H9 (cell line): ENCODE results near the gene AMD1. TPM values are rescaled to one million over a fixed set of nuclear protein-coding genes. Genes with fewer than 3 reads are reported as not detected.

Experiments
- DNase-seq: peaks from one replicate; pipeline ENCODE4 v3.0.0-alpha.2; 2017
- H2AFZ ChIP-seq: one replicate; pipeline ENCODE4 v1.6.1; 2013; ENCODE audit warnings: mild to moderate bottlenecking, low read length, control low read depth, moderate library complexity
- H2AK5ac ChIP-seq: 2 replicates; pipeline ENCODE4 v1.6.1; 2013; ENCODE audit warnings: low read length, control low read depth, mixed read lengths; ENCODE audit not compliant: insufficient read length
- H2BK120ac ChIP-seq: one replicate; pipeline ENCODE4 v1.6.1; 2013; ENCODE audit warnings: low read depth, mild to moderate bottlenecking, low read length, control low read depth, inconsistent platforms; ENCODE audit not compliant: poor library complexity, severe bottlenecking
- H2BK12ac ChIP-seq: 2 replicates; pipeline ENCODE4 v1.6.1; 2013; ENCODE audit warnings: low read length, control low read depth, mixed read lengths, low read depth; ENCODE audit not compliant: insufficient read length
- H2BK15ac ChIP-seq: 2 replicates; pipeline ENCODE4 v1.6.1; 2013; ENCODE audit warnings: low read depth, low read length, control low read depth
- H2BK20ac ChIP-seq: one replicate; pipeline ENCODE4 v1.6.1; 2013; ENCODE audit warnings: low read depth, mild to moderate bottlenecking, low read length, control low read depth, inconsistent platforms; ENCODE audit not compliant: poor library complexity, severe bottlenecking
- H2BK5ac ChIP-seq: 2 replicates; pipeline ENCODE4 v1.6.1; 2013; ENCODE audit warnings: low read length, control low read depth, mixed read lengths; ENCODE audit not compliant: insufficient read length
- H3K14ac ChIP-seq: 2 replicates; pipeline ENCODE4 v1.6.1; 2013; ENCODE audit warnings: low read length, control low read depth; ENCODE audit not compliant: insufficient read depth
- H3K18ac ChIP-seq: 2 replicates; pipeline ENCODE4 v1.6.1; 2013; ENCODE audit warnings: low read depth, mild to moderate bottlenecking, mixed read lengths, low read length, control low read depth; ENCODE audit not compliant: insufficient read length
- H3K23ac ChIP-seq: 2 replicates; pipeline ENCODE4 v1.6.1; 2013; ENCODE audit warnings: low read length, control low read depth, mixed read lengths, low read depth; ENCODE audit not compliant: insufficient read length
- H3K23me2 ChIP-seq: 2 replicates; pipeline ENCODE4 v1.6.1; 2013; ENCODE audit warnings: low read depth, mild to moderate bottlenecking, mixed read lengths, low read length, control low read depth; ENCODE audit not compliant: insufficient read length, poor library complexity, severe bottlenecking
- H3K27ac ChIP-seq: 2 replicates; pipeline ENCODE4 v1.5.1; 2013; ENCODE audit warnings: low read length, control low read depth, mixed read lengths, low read depth; ENCODE audit not compliant: insufficient read length
- H3K27me3 ChIP-seq: 2 replicates; pipeline ENCODE4 v1.6.1; 2013; ENCODE audit warnings: low read length, control low read depth, inconsistent platforms; ENCODE audit not compliant: insufficient read depth
- H3K4ac ChIP-seq: 2 replicates; pipeline ENCODE4 v1.6.1; 2013; ENCODE audit warnings: low read depth, mild to moderate bottlenecking, control low read depth, inconsistent platforms, low read length, moderate library complexity
- H3K4me1 ChIP-seq: 2 replicates; pipeline ENCODE4 v1.6.1; 2013; ENCODE audit warnings: low read length, control low read depth, inconsistent platforms; ENCODE audit not compliant: insufficient read depth
- H3K4me2 ChIP-seq: 2 replicates; pipeline ENCODE4 v1.6.1; 2013; ENCODE audit warnings: low read length, control low read depth, mixed read lengths; ENCODE audit not compliant: insufficient read length, insufficient read depth
- H3K56ac ChIP-seq: 2 replicates; pipeline ENCODE4 v1.6.1; 2013; ENCODE audit warnings: low read depth, mild to moderate bottlenecking, mixed read lengths, low read length, control low read depth; ENCODE audit not compliant: insufficient read length
- H3K79me1 ChIP-seq: 2 replicates; pipeline ENCODE4 v1.6.1; 2013; ENCODE audit warnings: low read depth, mild to moderate bottlenecking, moderate library complexity, low read length, control low read depth, inconsistent platforms; ENCODE audit not compliant: insufficient read depth, poor library complexity, severe bottlenecking
- H3K79me2 ChIP-seq: 2 replicates; pipeline ENCODE4 v1.6.1; 2013; ENCODE audit warnings: low read length, control low read depth, inconsistent platforms; ENCODE audit not compliant: insufficient read depth
- H3K9ac ChIP-seq: 2 replicates; pipeline ENCODE4 v1.6.1; 2013; ENCODE audit warnings: low read length, control low read depth, mixed read lengths; ENCODE audit not compliant: insufficient read length; ENCODE audit errors: extremely low read depth
- H3K9me3 ChIP-seq: one replicate; pipeline ENCODE4 v1.6.1; 2013; ENCODE audit warnings: low read depth, low read length, inconsistent platforms; ENCODE audit not compliant: control insufficient read depth
- H3T11ph ChIP-seq: one replicate; pipeline ENCODE4 v1.6.1; 2013; ENCODE audit warnings: mild to moderate bottlenecking, low read length, control low read depth, inconsistent platforms
- H4K20me1 ChIP-seq: one replicate; pipeline ENCODE4 v1.6.1; 2013; ENCODE audit not compliant: control insufficient read depth, insufficient read length, insufficient read depth
- H4K5ac ChIP-seq: 2 replicates; pipeline ENCODE4 v1.6.1; 2013; ENCODE audit warnings: low read depth, mild to moderate bottlenecking, mixed read lengths, low read length, control low read depth; ENCODE audit not compliant: insufficient read length
- H4K8ac ChIP-seq: replicated peaks from 2 replicates; pipeline ENCODE4 v1.6.1; 2013; ENCODE audit warnings: low read length, control low read depth, mixed read lengths, low read depth; ENCODE audit not compliant: insufficient read length
- H4K91ac ChIP-seq: 2 replicates; pipeline ENCODE4 v1.6.1; 2013; ENCODE audit warnings: low read depth, mild to moderate bottlenecking, moderate library complexity, mixed read lengths, low read length, control low read depth; ENCODE audit not compliant: insufficient read length
- H3K27ac Mint-ChIP-seq, 3 experiments: 2 replicates in 2 of 3; 3 replicates in 1 of 3; pipeline ENCODE4 v1.8.0; 2020 to 2021; ENCODE audit warnings: mixed read lengths in 3 of 3, mild to moderate bottlenecking in 1 of 3, moderate library complexity in 1 of 3
- H3K27me3 Mint-ChIP-seq: 2 replicates; pipeline ENCODE4 v1.8.0; 2021; ENCODE audit warnings: low read depth, mild to moderate bottlenecking, moderate library complexity, mixed read lengths
- H3K36me3 Mint-ChIP-seq, 3 experiments: 2 replicates in 2 of 3; 3 replicates in 1 of 3; pipeline ENCODE4 v1.8.0; 2020 to 2021; ENCODE audit warnings: low read depth in 3 of 3, mixed read lengths in 3 of 3; ENCODE audit not compliant: insufficient read depth in 1 of 3
- H3K4me1 Mint-ChIP-seq, 2 experiments: 2 replicates each; pipeline ENCODE4 v1.8.0; 2020; ENCODE audit warnings: mixed read lengths in 2 of 2
- H3K4me3 Mint-ChIP-seq, 2 experiments: 2 replicates in 1 of 2; 3 replicates in 1 of 2; pipeline ENCODE4 v1.8.0; 2020 to 2021; ENCODE audit warnings: mild to moderate bottlenecking in 2 of 2, mixed read lengths in 2 of 2, moderate library complexity in 1 of 2
- H3K9me3 Mint-ChIP-seq, 2 experiments: 2 replicates in 1 of 2; 3 replicates in 1 of 2; pipeline ENCODE4 v1.8.0; 2020; ENCODE audit warnings: mild to moderate bottlenecking in 2 of 2, mixed read lengths in 2 of 2, moderate library complexity in 1 of 2
- WGBS: extraction: QIAGEN DNeasy Blood & Tissue Kit; methylation state at CpG from one replicate; pipeline ENCODE4 v1.1.7; 2013; ENCODE audit warnings: missing lambda C conversion rate, low lambda C conversion rate, mixed read lengths; ENCODE audit not compliant: insufficient read length; ENCODE audit errors: extremely low coverage; 5-methylcytosine and 5-hydroxymethylcytosine counted together
- total RNA-seq: library from RNA; stranded (reverse); gene quantifications from 2 replicates; pipeline ENCODE4 v1.2.1, GENCODE V29; 2021
- TF ChIP-seq, protein P1 (sequence below): fragments of 200-600 bp; sonication (generic); conservative IDR thresholded peaks from 3 replicates; pipeline ENCODE4 v1.8.0; 2021; ENCODE audit warnings: antibody characterized with exemption, mild to moderate bottlenecking

Gene AMD1
- total RNA-seq, 1 experiment from 2014 or later: 162 TPM

GRCh38 chr6:110885526-110885925, 10.9 kb downstream of the AMD1 start:
- no peak overlapping the region for H3K4ac ChIP-seq
- H3K4me2 ChIP-seq: no peak overlapping the region
- no peaks in the 10 kb centered on the region; the same call in none of the 2 replicates for H3K4me1 ChIP-seq
- Mint-ChIP-seq H3K27me3 (no peaks in the 10 kb centered on the region), H3K4me3 (no peak overlapping the region), H3K36me3 (peaks cover 11 to 38% (median 26%) of the 10 kb centered on the region in 3 experiments; a peak in 6 of 7 replicates), H3K9me3 (no peaks in the 10 kb centered on the region), H3K4me1 (peaks cover 33 to 42% of the 10 kb centered on the region in 2 experiments), H3K27ac (peak overlapping the region in 2 of 3 experiments; percentile 48 to 63; a peak in 4 of 7 replicates)
- H4K91ac ChIP-seq: no peak overlapping the region
- H2BK120ac ChIP-seq: no peak overlapping the region
- no peak overlapping the region for H4K5ac ChIP-seq
- no peak overlapping the region for H4K8ac ChIP-seq
- no peak overlapping the region for H2BK12ac ChIP-seq
- no peaks in the 10 kb centered on the region for H3K23me2 ChIP-seq
- no peak overlapping the region for H2AFZ ChIP-seq
- H2BK5ac ChIP-seq: no peak overlapping the region
- H2BK20ac ChIP-seq: no peak overlapping the region
- peaks cover 75% of the 10 kb centered on the region for H3K79me2 ChIP-seq
- DNase-seq: no peak
- H2BK15ac ChIP-seq: no peak overlapping the region
- H3K9ac ChIP-seq: no peak overlapping the region
- no peak overlapping the region for H2AK5ac ChIP-seq
- no peak overlapping the region for H3K18ac ChIP-seq
- WGBS: no CpG with 5 or more reads among the region's 4 CpGs
- TF ChIP-seq, protein P1, sequence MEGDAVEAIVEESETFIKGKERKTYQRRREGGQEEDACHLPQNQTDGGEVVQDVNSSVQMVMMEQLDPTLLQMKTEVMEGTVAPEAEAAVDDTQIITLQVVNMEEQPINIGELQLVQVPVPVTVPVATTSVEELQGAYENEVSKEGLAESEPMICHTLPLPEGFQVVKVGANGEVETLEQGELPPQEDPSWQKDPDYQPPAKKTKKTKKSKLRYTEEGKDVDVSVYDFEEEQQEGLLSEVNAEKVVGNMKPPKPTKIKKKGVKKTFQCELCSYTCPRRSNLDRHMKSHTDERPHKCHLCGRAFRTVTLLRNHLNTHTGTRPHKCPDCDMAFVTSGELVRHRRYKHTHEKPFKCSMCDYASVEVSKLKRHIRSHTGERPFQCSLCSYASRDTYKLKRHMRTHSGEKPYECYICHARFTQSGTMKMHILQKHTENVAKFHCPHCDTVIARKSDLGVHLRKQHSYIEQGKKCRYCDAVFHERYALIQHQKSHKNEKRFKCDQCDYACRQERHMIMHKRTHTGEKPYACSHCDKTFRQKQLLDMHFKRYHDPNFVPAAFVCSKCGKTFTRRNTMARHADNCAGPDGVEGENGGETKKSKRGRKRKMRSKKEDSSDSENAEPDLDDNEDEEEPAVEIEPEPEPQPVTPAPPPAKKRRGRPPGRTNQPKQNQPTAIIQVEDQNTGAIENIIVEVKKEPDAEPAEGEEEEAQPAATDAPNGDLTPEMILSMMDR: no peak
- H3K79me1 ChIP-seq: peaks cover 3% of the 10 kb centered on the region
- no peak overlapping the region for H3K14ac ChIP-seq
- H3K27me3 ChIP-seq: no peaks in the 10 kb centered on the region
- no peak overlapping the region for H3K56ac ChIP-seq
- H4K20me1 ChIP-seq: no peaks in the 10 kb centered on the region
- H3T11ph ChIP-seq: no peak overlapping the region
- H3K23ac ChIP-seq: no peak overlapping the region
- H3K9me3 ChIP-seq: no peaks in the 10 kb centered on the region
- H3K27ac ChIP-seq: no peak overlapping the region
